ENCODE data around the gene CERS3.

CERS3 gene

DNA sequence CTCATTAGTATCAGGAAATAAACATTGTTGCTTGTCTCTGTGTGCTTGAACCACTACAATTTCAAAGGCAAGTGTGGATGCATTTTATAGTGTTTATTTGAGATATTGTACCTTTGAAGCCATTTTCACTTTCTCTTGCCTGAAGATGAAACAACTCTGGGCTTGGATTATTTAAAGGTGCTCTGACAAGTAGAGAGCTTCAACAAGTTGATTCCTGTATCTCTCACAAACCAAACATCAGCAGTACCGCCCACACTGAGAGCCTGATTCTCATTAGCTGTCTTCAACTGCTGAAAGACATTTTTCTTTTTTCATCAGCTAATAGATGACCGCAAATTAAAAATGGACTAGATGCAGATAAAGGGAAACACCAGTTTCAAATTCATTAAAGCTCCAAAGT is 806 bp upstream of the CERS3 start:
- no peak for DNase-seq

- no peak for DNase-seq
These were observed 2.7 kb downstream of the CERS3 start for GRCh38 chr15:100526027-100526481.

DNA sequence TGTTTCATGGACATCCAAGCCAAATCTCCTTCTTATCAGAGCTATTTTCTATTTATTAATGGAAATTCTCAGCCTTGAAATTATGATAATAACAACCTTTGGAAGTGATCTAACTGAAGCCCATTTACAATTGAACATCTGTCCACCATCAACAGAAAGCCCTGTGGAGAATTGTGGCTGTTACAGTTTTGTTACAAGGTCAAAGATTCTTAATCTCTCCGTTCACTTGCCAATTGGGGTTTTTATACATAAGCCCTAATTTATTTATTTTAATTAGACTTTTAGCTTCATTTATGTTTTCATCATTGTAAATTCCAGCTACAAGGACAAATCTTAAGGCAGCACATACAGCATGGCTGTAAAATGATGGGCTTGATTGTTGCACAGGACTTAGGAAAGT is 3.3 kb downstream of the CERS3 start:
- DNase-seq: no peak

- no peak for DNase-seq
These were observed 4.4 kb downstream of the CERS3 start for GRCh38 chr15:100524326-100524725.

- no peak for DNase-seq
These were observed 6.8 kb downstream of the CERS3 start for GRCh38 chr15:100521907-100522306.

DNA sequence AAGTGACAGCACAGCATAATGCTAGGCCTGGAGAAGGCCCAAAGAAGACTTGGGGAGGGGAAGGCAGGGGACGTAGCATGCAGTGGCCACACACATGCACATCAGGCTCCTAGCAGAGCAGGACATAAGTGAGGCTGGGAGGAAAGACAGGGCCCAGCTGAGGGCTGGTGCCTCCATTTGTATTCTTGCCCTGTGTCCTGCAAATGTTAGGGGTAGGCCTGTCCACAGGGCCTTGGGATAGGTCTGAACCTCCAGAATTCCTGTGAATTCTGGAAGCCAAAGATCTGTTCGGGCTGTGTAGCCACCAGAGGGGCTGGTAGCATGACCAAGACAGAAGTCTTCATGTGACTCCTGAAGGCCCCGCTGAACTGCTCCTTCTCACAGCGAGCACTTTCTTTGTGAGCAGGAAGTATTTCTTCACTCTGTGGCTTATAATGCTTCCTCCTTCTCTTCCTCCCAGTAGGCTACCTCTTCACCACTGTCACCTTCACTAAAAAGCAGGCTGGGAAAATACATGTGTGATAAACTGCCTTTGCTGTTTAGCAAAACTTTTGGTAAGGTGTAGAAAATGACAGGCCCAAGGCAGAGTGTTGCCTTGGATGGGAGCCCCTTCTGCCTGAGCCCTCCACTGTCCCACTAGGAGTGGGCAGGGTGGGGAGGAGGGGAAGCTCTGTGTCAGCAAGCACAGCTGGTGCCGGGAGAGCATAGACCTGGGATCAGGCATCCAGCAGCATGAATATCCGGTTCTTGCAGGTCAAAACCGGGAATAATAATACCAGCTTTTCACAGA is 8.4 kb downstream of the CERS3 start:
- no peak for DNase-seq

DNA sequence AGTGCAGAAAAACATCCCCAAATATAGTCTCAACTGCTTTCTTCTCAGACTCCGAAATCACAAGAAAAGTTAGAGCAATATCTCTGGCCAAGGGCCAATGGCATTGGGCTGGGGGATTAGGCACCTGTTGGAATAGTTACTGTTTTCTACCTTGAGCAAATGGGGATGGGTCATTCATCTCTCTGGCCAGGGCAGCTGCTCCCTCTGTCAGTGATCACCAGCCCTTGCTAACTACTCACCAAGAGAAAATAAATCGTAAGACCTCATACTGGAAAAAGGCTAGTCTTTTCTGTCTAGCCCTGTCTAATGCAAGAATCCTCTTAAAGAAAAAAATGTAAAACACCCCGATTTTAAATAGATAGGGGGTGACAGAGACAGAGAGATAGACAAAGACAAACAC is 10.9 kb downstream of the CERS3 start:
- DNase-seq: no peak

GRCh38 chr15:100516643-100517512 is 11.9 kb downstream of the CERS3 start:
- DNase-seq: no peak

DNA sequence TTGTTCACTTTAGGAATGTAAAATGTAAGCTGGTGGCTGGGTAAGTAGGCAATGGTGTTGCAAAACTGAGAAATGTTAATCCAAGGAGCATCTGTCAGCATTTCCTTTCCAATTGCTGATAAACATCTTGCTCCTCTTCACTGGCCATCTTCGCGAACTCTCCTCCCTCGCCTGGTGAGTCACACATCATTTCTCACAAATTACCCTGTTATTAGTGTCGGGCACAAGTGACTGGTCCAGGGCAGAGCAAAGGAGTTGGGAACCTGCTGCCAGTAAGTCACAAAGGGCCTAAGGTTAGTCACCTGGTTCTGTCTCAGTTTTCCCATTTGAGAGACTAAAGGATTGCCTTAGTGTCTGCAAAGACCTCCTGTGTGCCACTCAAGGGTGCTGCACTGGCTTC is 13.0 kb downstream of the CERS3 start:
- DNase-seq: no peak

DNA sequence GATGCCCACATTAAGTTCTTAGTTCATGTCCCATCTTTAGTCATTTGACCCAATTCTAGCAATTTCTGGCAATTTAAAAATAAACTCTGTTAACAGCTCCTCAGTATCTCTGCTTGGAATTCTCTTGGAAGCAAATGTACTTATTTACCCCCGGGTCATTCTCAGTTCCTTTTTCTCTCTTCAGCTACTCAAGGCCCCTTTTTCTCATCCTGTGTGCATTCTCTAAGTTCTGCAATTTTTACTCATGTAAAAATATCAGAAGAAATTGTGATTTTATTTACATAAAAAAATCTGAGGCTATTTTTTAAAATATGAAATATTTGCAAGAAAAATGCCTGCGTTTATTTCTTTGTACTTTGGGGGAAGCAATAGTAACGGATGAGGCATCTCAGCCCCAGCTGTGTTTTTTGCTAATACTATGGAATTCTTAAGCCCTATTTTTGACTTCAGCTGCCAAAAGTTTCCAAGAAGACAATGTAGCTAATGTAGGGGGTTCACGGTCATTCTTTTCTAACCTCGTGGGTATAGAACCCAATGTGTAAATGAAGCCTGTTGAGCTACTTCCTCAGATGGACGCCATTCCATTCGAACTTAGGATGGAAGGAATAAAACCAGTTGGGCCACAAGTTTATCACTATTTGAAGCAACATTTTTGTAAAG is 20.0 kb downstream of the CERS3 start:
- no peak for DNase-seq

- no peak for DNase-seq
These were observed 26.1 kb downstream of the CERS3 start for GRCh38 chr15:100502651-100503050.

- no peak for DNase-seq
These were observed 27.6 kb downstream of the CERS3 start for GRCh38 chr15:100501117-100501516.

GRCh38 chr15:100500226-100500990 is 28.3 kb downstream of the CERS3 start:
- DNase-seq: no peak

GRCh38 chr15:100495861-100496260 is 32.9 kb downstream of the CERS3 start:
- no peak for DNase-seq

DNA sequence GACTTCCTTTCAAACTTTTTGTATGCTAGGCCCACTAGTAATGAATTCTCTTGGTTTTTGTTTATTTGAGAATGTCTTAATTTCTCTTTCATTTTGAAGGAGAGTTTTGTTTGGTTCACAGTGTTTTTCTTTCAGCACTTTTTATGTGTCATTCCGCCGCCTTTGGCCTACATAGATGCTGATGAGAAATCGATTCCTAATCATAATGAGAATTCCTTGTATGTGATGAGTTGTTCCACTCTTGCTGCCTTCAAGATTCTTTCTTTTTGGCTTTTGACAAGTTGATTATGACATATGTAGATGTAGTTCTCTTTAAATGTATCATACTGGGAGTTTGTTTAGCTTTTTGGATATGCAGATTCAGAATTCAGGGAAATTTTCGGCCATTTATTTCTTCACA is 35.5 kb downstream of the CERS3 start:
- no peak for DNase-seq

GRCh38 chr15:100484443-100484842 is 44.3 kb downstream of the CERS3 start:
- DNase-seq: no peak

DNA sequence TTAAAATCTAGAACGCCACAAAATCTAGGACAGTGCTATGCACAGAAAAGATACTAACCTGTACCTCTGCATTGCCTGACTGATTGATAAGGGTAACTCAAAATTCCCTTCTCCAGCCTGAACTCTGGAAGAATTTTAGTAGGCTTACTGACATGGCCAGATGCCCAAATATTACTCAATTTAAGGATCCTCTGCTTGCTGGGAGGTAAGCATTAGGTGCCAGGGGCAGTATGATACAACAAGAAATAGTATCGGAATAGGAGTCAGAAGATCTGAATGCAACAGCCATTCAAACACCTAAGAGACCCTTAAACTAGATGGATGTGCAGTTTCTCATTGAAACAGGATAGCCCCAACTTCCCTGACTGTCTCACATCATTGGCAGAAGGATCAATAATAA is 45.4 kb downstream of the CERS3 start:
- no peak for DNase-seq

- DNase-seq: no peak
These were observed 51.9 kb downstream of the CERS3 start for GRCh38 chr15:100476805-100477204.

DNA sequence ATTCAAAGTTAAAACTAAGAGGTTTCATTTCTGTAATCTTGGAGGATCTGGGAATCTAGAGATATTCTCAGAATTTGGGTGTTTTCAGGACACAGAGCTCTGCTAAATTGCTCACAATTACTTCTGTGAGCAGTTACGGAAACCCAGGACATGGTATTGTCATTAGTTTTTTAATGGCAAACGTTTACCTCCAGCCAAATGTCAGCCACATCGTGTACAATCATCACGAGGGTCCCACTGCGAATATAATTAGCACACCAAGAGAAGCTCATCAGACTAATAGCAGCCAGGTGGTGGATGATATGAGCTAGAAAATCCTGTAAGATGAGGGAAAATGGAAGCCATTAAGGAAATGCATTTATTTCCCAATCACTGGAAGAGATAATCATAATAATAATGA is 56.0 kb downstream of the CERS3 start:
- no peak for DNase-seq

DNA sequence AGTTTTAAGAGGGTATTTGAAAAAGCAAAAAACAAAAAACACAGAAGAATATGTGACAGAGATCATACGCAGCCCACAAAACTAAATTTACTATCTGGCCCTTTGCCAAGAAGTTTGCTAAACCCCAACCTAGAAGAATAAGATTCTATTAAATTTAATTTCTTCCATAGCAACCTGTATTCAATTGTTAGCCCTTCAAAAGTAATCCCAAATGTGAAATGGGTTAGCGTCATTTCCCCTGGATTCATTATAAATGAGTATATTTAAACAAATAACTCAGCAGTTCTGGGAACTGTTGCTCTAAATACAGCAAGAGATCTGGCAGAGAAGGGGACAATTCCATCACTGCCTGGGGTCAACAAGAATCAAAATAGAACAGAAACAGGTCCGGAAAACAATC is 56.8 kb downstream of the CERS3 start:
- DNase-seq: no peak

- DNase-seq: no peak
These were observed 60.5 kb downstream of the CERS3 start for GRCh38 chr15:100468285-100468684.

GRCh38 chr15:100466073-100466472 is 62.7 kb downstream of the CERS3 start:
- no peak for DNase-seq

Data from right kidney (tissue), 1 donor.